ENCODE results near the gene CNTD1. TPM values are rescaled to one million over a fixed set of nuclear protein-coding genes. Genes with fewer than 3 reads are reported as not detected.

Gene CNTD1
- total and polyA plus RNA-seq, 2 of the 4 experiments (the other 2 are of a cell fraction): not detected

DNA sequence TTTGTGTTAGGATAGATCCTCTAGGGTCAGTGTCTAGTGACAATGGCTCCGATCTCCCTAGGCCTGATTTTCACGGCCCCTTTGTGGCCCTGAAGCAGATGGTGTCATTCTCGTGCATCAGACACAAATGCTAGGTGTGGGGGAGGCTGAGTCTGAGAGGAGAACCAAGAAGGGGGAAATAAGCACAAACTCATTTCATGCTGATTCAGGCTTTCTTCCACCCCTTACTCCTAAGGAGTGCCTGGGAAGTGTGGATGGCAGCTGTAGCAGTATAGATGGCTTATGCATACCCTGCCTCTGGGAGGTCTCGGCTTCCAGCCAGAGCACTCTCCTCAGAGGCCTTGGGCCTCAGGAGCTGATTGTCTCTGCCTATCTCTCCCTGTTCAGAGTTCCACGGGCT, 20.1 kb upstream of the CNTD1 start:
- dilution Hi-C loops (cut with HindIII; ENCODE audit: low sequenced_read_pairs, unreplicated experiment): no loop called here
- intact Hi-C loops (cut with micrococcal nuclease): no loop called here

More for the DNA sequence above, 20.1 kb upstream of the CNTD1 start:
- no peak overlapping the region for H4K91ac ChIP-seq (ENCODE audit: insufficient read depth, low read depth, low read length)
- H3K4me3 ChIP-seq (ENCODE audit: insufficient read depth, low read depth, low read length): no peak overlapping the region
- CTCF ChIA-PET: no interaction called here
- 70% methylated on average over 2 of the region's 5 CpGs; no CpG with 5 or more reads in 1 of the 2 experiments for WGBS, 2 experiments (ENCODE audit: extremely low coverage in 2 of 2, insufficient read length in 1 of 2)
- no peak overlapping the region for H3K56ac ChIP-seq (ENCODE audit: extremely low read depth, insufficient read depth, low read length)
- H2AK9ac ChIP-seq (replicated peaks; ENCODE audit: low read depth, low read length, poor library complexity): no peak overlapping the region
- H3K14ac ChIP-seq (replicated peaks; ENCODE audit: low read depth, low read length): no peak overlapping the region
- H3K4me2 ChIP-seq (ENCODE audit: low read depth, low read length): no peak overlapping the region
- H4K20me1 ChIP-seq (ENCODE audit: insufficient read depth, low read length): no peaks in the 10 kb centered on the region
- H3K23ac ChIP-seq (ENCODE audit: low read depth, low read length): no peak overlapping the region
- DNase-seq: no peak
- H3K79me1 ChIP-seq (ENCODE audit: low read depth in 1 of 2, low read length in 2 of 2): peaks cover 14 to 61% of the 10 kb centered on the region in 2 experiments
- no peak overlapping the region for H3K9ac ChIP-seq (ENCODE audit: low read depth, low read length)
- in situ Hi-C loops (cut with MboI; ENCODE audit: low sequenced_read_pairs): no loop called here
- no peak overlapping the region for H2AFZ ChIP-seq (replicated peaks; ENCODE audit: low read length, poor library complexity)
- H2BK15ac ChIP-seq (ENCODE audit: low read depth, low read length): no peak overlapping the region
- no peak overlapping the region for H2BK20ac ChIP-seq (ENCODE audit: low read depth, low read length)
- no peak for ATAC-seq (ENCODE audit: low read depth)
- H3K4me1 ChIP-seq (ENCODE audit: control insufficient read depth, insufficient read depth, low read length): peaks cover 24% of the 10 kb centered on the region
- no peaks in the 10 kb centered on the region for H3K27me3 ChIP-seq (ENCODE audit: control insufficient read depth, insufficient read depth, low read length)
- H3K27ac ChIP-seq (ENCODE audit: insufficient read depth, low read length): no peak overlapping the region
- H3K4ac ChIP-seq (ENCODE audit: low read depth, low read length): no peak overlapping the region; the same call in 1 of the 2 replicates
- H4K8ac ChIP-seq (ENCODE audit: low read depth in 2 of 2, low read length in 2 of 2): no peak overlapping the region
- no peak overlapping the region for H2BK5ac ChIP-seq (ENCODE audit: low read depth, low read length, poor library complexity, severe bottlenecking)
- no peak for TF ChIP-seq RAD21 (IDR thresholded peaks at IDR 0.05; ENCODE audit: low read length)
- POLR2A ChIA-PET (ENCODE audit: unreplicated experiment): no interaction called here
- H3K9me3 ChIP-seq (ENCODE audit: control insufficient read depth, insufficient read depth, low read length): no peaks in the 10 kb centered on the region
- H4K5ac ChIP-seq (ENCODE audit: low read depth, low read length): no peak overlapping the region
- no peak overlapping the region for H2AK5ac ChIP-seq (ENCODE audit: low read depth, low read length)
- H3K36me3 ChIP-seq (ENCODE audit: control insufficient read depth, insufficient read depth, low read length): peaks cover 27% of the 10 kb centered on the region
- no peak overlapping the region for H2BK120ac ChIP-seq (ENCODE audit: low read depth, low read length)
- no TSS peak for BruUV-seq (replicated peaks)
- no peak overlapping the region for H3K18ac ChIP-seq (ENCODE audit: low read depth, low read length)
- H3K9me1 ChIP-seq (ENCODE audit: insufficient read depth, low read length): peaks cover 25% of the 10 kb centered on the region
